KOPT-K1 (cell line): ENCODE data around the gene TCF7L1.

Experiments
- H3K27ac ChIP-seq: fragments of 200-600 bp; sonication (generic); 2 replicates; pipeline ENCODE4 v1.5.1; 2016; ENCODE audit warnings: antibody characterized with exemption, mild to moderate bottlenecking, low read depth, low read length; ENCODE audit not compliant: poor library complexity, severe bottlenecking
- H3K36me3 ChIP-seq: fragments of 200-600 bp; sonication (generic); 2 replicates; pipeline ENCODE4 v1.5.1; 2017; ENCODE audit warnings: antibody characterized with exemption, mild to moderate bottlenecking, low read length, moderate library complexity; ENCODE audit not compliant: insufficient read depth
- H3K9me3 ChIP-seq: fragments of 200-600 bp; sonication (generic); 2 replicates; pipeline ENCODE4 v1.5.1; 2017; ENCODE audit warnings: antibody characterized with exemption, low read length, mild to moderate bottlenecking; ENCODE audit not compliant: insufficient read depth, poor library complexity, severe bottlenecking

TCF7L1 gene

DNA sequence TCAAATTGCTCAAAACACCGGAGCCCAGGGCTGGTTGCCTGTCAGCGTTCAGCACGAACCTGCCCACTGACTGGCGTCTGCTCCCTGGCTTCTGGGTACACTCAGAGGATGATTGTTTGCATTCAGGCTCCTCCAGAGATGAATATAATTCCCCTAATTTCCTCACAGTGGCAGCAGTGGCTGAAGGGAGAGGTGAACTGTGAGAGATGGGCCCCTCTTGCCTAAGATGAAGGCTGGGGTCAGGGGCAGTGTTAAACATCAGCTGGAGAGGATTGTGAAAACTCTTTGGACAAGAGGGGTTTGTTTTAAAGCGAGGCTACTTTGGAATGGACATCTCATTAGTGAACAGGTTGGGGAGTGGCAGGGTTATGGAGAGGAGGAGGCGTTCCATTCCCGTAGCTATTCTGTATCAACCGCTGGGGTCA lies 31.0 kb downstream of the TCF7L1 start:
- Histone ChIP-seq H3K36me3 (no peaks in the 10 kb centered on the region), H3K9me3 (no peaks in the 10 kb centered on the region), H3K27ac (no peak overlapping the region)

GRCh38 chr2:85165088-85165690 lies 32.0 kb downstream of the TCF7L1 start:
- Histone ChIP-seq H3K36me3 (no peaks in the 10 kb centered on the region), H3K9me3 (no peaks in the 10 kb centered on the region), H3K27ac (no peak overlapping the region)

GRCh38 chr2:85166021-85166420 lies 32.8 kb downstream of the TCF7L1 start:
- Histone ChIP-seq H3K36me3 (no peaks in the 10 kb centered on the region), H3K27ac (no peak overlapping the region)

GRCh38 chr2:85167479-85167878 lies 34.3 kb downstream of the TCF7L1 start:
- no peak overlapping the region for H3K27ac ChIP-seq
- H3K9me3 ChIP-seq, result peaks cover 22% of the 10 kb centered on the region
- no peaks in the 10 kb centered on the region for H3K36me3 ChIP-seq

More at GRCh38 chr2:85166021-85166420, 32.8 kb downstream of the TCF7L1 start:
- H3K9me3 ChIP-seq, result peaks cover 8% of the 10 kb centered on the region

GRCh38 chr2:85168942-85169341 lies 35.8 kb downstream of the TCF7L1 start:
- no peak overlapping the region for H3K27ac ChIP-seq
- peaks cover 22% of the 10 kb centered on the region for H3K9me3 ChIP-seq
- no peaks in the 10 kb centered on the region for H3K36me3 ChIP-seq

DNA sequence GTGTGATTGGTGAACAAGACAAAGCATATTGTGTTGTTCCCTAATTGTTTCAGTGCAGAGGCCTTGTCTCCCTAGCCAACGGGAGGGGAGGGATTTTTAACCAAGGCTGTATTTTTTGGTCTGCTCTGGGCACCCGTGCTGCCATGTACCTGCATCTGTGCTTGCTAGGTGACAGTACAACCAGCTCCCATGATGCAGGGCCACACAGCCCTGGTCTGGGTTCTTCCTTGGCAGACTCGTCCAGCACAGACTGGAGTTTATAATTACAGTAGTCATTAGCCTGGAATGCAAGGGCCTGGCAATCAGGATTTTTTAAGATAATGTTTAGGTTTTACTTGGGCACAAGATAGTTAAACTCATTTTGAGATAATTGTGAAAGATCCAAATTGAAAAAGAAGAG lies 36.4 kb downstream of the TCF7L1 start:
- no peaks in the 10 kb centered on the region for H3K36me3 ChIP-seq
- H3K27ac ChIP-seq, result no peak overlapping the region
- H3K9me3 ChIP-seq, result peaks cover 22% of the 10 kb centered on the region

DNA sequence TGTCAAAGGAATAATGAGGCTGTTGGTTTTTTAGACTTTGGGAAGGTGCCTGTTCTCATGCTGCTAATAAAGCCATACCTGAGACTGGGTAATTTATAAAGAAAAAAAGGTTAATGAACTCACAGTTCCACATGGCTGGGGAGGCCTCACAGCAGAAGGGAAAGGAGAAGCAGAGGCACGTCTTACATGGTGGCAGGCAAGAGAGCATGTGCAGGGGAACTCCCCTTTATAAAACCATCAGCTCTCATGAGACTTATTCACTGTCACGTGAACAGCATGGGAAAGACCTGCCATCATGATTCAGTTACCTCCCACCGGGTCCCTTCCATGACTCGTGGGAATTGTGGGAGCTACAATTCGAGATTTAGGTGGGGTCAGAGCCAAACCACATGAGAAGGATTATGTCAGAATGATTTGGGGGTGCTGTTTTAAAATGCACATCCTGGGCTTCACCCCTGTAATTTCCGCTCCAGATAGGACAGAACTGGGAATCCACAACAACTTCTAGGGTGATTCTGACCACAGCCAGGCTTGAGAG lies 37.8 kb downstream of the TCF7L1 start:
- Histone ChIP-seq H3K27ac (no peak overlapping the region), H3K36me3 (no peaks in the 10 kb centered on the region), H3K9me3 (peaks cover 22% of the 10 kb centered on the region)

GRCh38 chr2:85171916-85172315 lies 38.7 kb downstream of the TCF7L1 start:
- Histone ChIP-seq H3K36me3 (no peaks in the 10 kb centered on the region), H3K9me3 (peaks cover 22% of the 10 kb centered on the region), H3K27ac (no peak overlapping the region)

GRCh38 chr2:85173909-85174308 lies 40.7 kb downstream of the TCF7L1 start:
- no peaks in the 10 kb centered on the region for H3K36me3 ChIP-seq
- no peak overlapping the region for H3K27ac ChIP-seq
- peaks cover 22% of the 10 kb centered on the region for H3K9me3 ChIP-seq

DNA sequence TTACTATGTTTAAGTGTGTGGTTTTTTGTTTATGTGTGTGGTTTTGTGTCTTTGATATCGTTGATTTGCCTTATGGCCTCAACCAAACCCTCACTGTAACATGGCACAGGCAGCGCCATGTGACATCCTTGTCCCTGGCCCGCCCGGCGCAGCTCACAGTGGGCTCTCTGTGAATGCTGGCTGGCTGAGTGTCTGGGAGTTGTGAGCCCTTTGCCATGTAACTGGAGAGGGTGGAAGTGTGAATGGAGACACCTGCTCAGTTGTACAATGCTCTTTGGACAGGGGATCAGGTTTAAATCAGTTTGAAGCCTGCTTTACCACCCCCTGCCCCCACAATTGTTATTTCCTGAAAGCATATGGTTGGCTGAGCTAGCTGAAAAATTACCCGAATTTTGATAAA lies 41.8 kb downstream of the TCF7L1 start:
- peaks cover 22% of the 10 kb centered on the region for H3K9me3 ChIP-seq
- H3K36me3 ChIP-seq, result no peaks in the 10 kb centered on the region
- H3K27ac ChIP-seq, result no peak overlapping the region

- Histone ChIP-seq H3K36me3 (no peaks in the 10 kb centered on the region), H3K27ac (no peak overlapping the region), H3K9me3 (peaks cover 18% of the 10 kb centered on the region)
These were observed 42.4 kb downstream of the TCF7L1 start for GRCh38 chr2:85175369-85176299.

- Histone ChIP-seq H3K36me3 (no peaks in the 10 kb centered on the region), H3K9me3 (peaks cover 2% of the 10 kb centered on the region), H3K27ac (no peak overlapping the region)
These were observed 44.0 kb downstream of the TCF7L1 start for GRCh38 chr2:85177031-85177824.

DNA sequence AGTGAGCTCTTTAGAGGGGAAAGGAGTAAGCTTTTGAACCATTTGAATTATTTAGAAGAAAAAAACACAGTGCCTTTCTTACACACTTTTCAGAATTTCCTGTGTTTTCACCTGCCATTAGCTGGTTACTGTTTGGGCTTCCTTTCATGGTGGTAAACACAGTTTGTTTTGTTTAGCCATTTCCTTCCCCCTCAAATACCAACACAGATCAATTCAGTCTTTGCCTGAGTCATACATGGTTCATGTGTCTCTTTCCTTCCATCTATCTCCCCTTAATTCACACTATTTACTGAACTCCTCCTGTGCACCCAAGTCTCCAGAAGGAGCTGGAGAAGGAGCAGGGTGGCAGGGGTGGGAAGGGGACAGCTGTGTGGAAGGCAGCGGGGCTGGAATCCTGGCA lies 45.0 kb downstream of the TCF7L1 start:
- H3K27ac ChIP-seq, result no peak overlapping the region
- H3K9me3 ChIP-seq, result no peaks in the 10 kb centered on the region
- H3K36me3 ChIP-seq, result no peaks in the 10 kb centered on the region

- H3K9me3 ChIP-seq, result no peaks in the 10 kb centered on the region
- no peaks in the 10 kb centered on the region for H3K36me3 ChIP-seq
- no peak overlapping the region for H3K27ac ChIP-seq
These were observed 45.8 kb downstream of the TCF7L1 start for GRCh38 chr2:85178980-85179411.

DNA sequence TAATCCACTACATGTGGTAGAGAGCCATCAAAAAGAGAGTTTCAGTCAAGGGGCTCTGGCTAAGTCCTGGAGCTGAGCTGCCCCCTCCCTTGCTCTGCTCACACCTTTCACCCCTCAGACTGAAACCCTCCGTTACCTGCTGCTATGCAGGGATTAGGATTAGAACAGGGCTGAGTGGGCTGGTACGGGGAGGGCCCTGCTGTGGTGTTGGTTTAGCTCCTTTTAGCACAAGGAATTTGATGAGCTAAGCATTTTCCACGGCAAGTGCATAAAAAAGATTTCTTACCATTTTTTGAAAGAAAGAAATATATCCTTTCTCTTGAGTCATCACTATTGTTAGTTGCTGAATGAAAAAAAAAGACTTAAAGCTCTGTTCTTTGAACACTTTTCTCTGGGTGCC lies 46.3 kb downstream of the TCF7L1 start:
- no peaks in the 10 kb centered on the region for H3K9me3 ChIP-seq
- no peak overlapping the region for H3K27ac ChIP-seq
- no peaks in the 10 kb centered on the region for H3K36me3 ChIP-seq
